Measurements from ENCODE around the gene TUBG1.
"Not testable (repeated sequence)": the region's sequence is repeated elsewhere in the genome, so short reads cannot be mapped to it uniquely, and the experiment has no call there.

Gene TUBG1

GRCh38 chr17:42653179-42654124 lies 44.0 kb downstream of the TUBG1 start:
- Histone ChIP-seq H3K9ac (ENCODE audit: insufficient read length, low read depth) (peak overlapping the region; percentile 82), H3K9me3 (ENCODE audit: insufficient read depth, low read length) (no peaks in the 10 kb centered on the region), H3K36me3 (ENCODE audit: insufficient read depth, insufficient read length, low read length) (no peaks in the 10 kb centered on the region), H3K4me3 (ENCODE audit: insufficient read length, low read depth) (peak overlapping the region; percentile 40), H3K27me3 (ENCODE audit: insufficient read depth, insufficient read length) (no peaks in the 10 kb centered on the region), H3K4me1 (ENCODE audit: insufficient read depth, insufficient read length) (no peaks in the 10 kb centered on the region)
- DNase-seq (ENCODE audit: low read depth, low spot score) = no peak
- TF ChIP-seq YY1 (IDR thresholded peaks at IDR 0.05; ENCODE audit: insufficient read depth, insufficient read length) (no peak), SUZ12 (IDR thresholded peaks at IDR 0.05; ENCODE audit: extremely low read depth, insufficient read depth, insufficient read length) (no peak), ZNF274 (IDR thresholded peaks at IDR 0.05; ENCODE audit: low read depth, low read length) (no peak)

GRCh38 chr17:42655528-42655927 lies 46.0 kb downstream of the TUBG1 start:
- Histone ChIP-seq H3K9me3 (ENCODE audit: insufficient read depth, low read length) (no peaks in the 10 kb centered on the region), H3K4me1 (ENCODE audit: insufficient read depth, insufficient read length) (no peaks in the 10 kb centered on the region), H3K36me3 (ENCODE audit: insufficient read depth, insufficient read length, low read length) (no peaks in the 10 kb centered on the region), H3K27me3 (ENCODE audit: insufficient read depth, insufficient read length) (no peaks in the 10 kb centered on the region), H3K9ac (ENCODE audit: insufficient read length, low read depth) (no peak overlapping the region), H3K4me3 (ENCODE audit: insufficient read length, low read depth) (no peak overlapping the region)
- TF ChIP-seq ZNF274 (IDR thresholded peaks at IDR 0.05; ENCODE audit: low read depth, low read length) = no peak
- TF ChIP-seq SUZ12 (IDR thresholded peaks at IDR 0.05; ENCODE audit: extremely low read depth, insufficient read depth, insufficient read length) = no peak
- TF ChIP-seq YY1 (IDR thresholded peaks at IDR 0.05; ENCODE audit: insufficient read depth, insufficient read length) = no peak
- DNase-seq (ENCODE audit: low read depth, low spot score) = no peak

GRCh38 chr17:42657824-42658588 lies 48.5 kb downstream of the TUBG1 start:
- H3K4me1 ChIP-seq (ENCODE audit: insufficient read depth, insufficient read length) = no peaks in the 10 kb centered on the region
- no peak overlapping the region for H3K4me3 ChIP-seq (ENCODE audit: insufficient read length, low read depth)
- no peak for TF ChIP-seq ZNF274 (IDR thresholded peaks at IDR 0.05; ENCODE audit: low read depth, low read length)
- TF ChIP-seq SUZ12 (IDR thresholded peaks at IDR 0.05; ENCODE audit: extremely low read depth, insufficient read depth, insufficient read length) = no peak
- TF ChIP-seq YY1 (IDR thresholded peaks at IDR 0.05; ENCODE audit: insufficient read depth, insufficient read length) = no peak
- H3K36me3 ChIP-seq (ENCODE audit: insufficient read depth, insufficient read length, low read length) = peaks cover 16% of the 10 kb centered on the region
- H3K9me3 ChIP-seq (ENCODE audit: insufficient read depth, low read length) = no peaks in the 10 kb centered on the region
- DNase-seq (ENCODE audit: low read depth, low spot score) = no peak
- no peaks in the 10 kb centered on the region for H3K27me3 ChIP-seq (ENCODE audit: insufficient read depth, insufficient read length)
- no peak overlapping the region for H3K9ac ChIP-seq (ENCODE audit: insufficient read length, low read depth)

- Histone ChIP-seq H3K9me3 (ENCODE audit: insufficient read depth, low read length) (no peaks in the 10 kb centered on the region), H3K4me1 (ENCODE audit: insufficient read depth, insufficient read length) (no peaks in the 10 kb centered on the region), H3K27me3 (ENCODE audit: insufficient read depth, insufficient read length) (no peaks in the 10 kb centered on the region), H3K9ac (ENCODE audit: insufficient read length, low read depth) (peak within 1 kb of the TSS; percentile 94), H3K36me3 (ENCODE audit: insufficient read depth, insufficient read length, low read length) (peaks cover 25% of the 10 kb centered on the region), H3K4me3 (ENCODE audit: insufficient read length, low read depth) (peak within 1 kb of the TSS; percentile 75)
- no peak for TF ChIP-seq SUZ12 (IDR thresholded peaks at IDR 0.05; ENCODE audit: extremely low read depth, insufficient read depth, insufficient read length)
- TF ChIP-seq YY1 (IDR thresholded peaks at IDR 0.05; ENCODE audit: insufficient read depth, insufficient read length) = peak; percentile 44
- no peak for TF ChIP-seq ZNF274 (IDR thresholded peaks at IDR 0.05; ENCODE audit: low read depth, low read length)
- peak; percentile 79 for DNase-seq (ENCODE audit: low read depth, low spot score)
Observed at GRCh38 chr17:42659079-42659931, 49.8 kb downstream of the TUBG1 start, which contains the start of gene TUBG2. Gene TUBG2, plus strand, starts transcription at chr17:42659284. Its CDS starts 220 bp downstream, at chr17:42659504.

GRCh38 chr17:42659932-42660274 lies 50.4 kb downstream of the TUBG1 start:
- not testable (repeated sequence) for H3K9ac ChIP-seq (ENCODE audit: insufficient read length, low read depth); H3K27me3 ChIP-seq (ENCODE audit: insufficient read depth, insufficient read length); H3K4me1 ChIP-seq (ENCODE audit: insufficient read depth, insufficient read length); H3K9me3 ChIP-seq (ENCODE audit: insufficient read depth, low read length); DNase-seq (ENCODE audit: low read depth, low spot score)
- Histone ChIP-seq H3K36me3 (ENCODE audit: insufficient read depth, insufficient read length, low read length) (peaks cover 29% of the 10 kb centered on the region), H3K4me3 (ENCODE audit: insufficient read length, low read depth) (peak overlapping the region; percentile 75)

- H3K4me1 ChIP-seq (ENCODE audit: insufficient read depth, insufficient read length) = no peaks in the 10 kb centered on the region
- no peak for DNase-seq (ENCODE audit: low read depth, low spot score)
- no peaks in the 10 kb centered on the region for H3K27me3 ChIP-seq (ENCODE audit: insufficient read depth, insufficient read length)
- H3K36me3 ChIP-seq (ENCODE audit: insufficient read depth, insufficient read length, low read length) = peaks cover 35% of the 10 kb centered on the region
- no peak overlapping the region for H3K9ac ChIP-seq (ENCODE audit: insufficient read length, low read depth)
- no peak overlapping the region for H3K4me3 ChIP-seq (ENCODE audit: insufficient read length, low read depth)
- TF ChIP-seq YY1 (IDR thresholded peaks at IDR 0.05; ENCODE audit: insufficient read depth, insufficient read length) (no peak), ZNF274 (IDR thresholded peaks at IDR 0.05; ENCODE audit: low read depth, low read length) (no peak), SUZ12 (IDR thresholded peaks at IDR 0.05; ENCODE audit: extremely low read depth, insufficient read depth, insufficient read length) (no peak)
- H3K9me3 ChIP-seq (ENCODE audit: insufficient read depth, low read length) = no peaks in the 10 kb centered on the region
Observed at GRCh38 chr17:42660692-42661345, 51.3 kb downstream of the TUBG1 start.
